GM23338 (cell line): ENCODE measurements around the gene VAPB.

Experiments
- CREB1 ChIP-seq: fragments of 250-450 bp; sonication (Bioruptor Pico); IDR thresholded peaks from 2 replicates; pipeline ENCODE4 v1.5.0; 2020; ENCODE audit warnings: low read depth, mild to moderate bottlenecking, moderate library complexity
- CTCF ChIP-seq, 2 experiments: fragments of 200-600 bp in 1 of 2; sonication (generic) in 1 of 2; conservative IDR thresholded peaks; 2 replicates each; pipeline versions ENCODE4 v1.5.1 to v1.6.1; 2016 to 2017; ENCODE audit warnings: antibody characterized with exemption in 2 of 2, low read depth in 2 of 2, mild to moderate bottlenecking in 2 of 2, moderate library complexity in 1 of 2
- EZH2 ChIP-seq: fragments of 200-600 bp; sonication (generic); IDR thresholded peaks from one replicate; pipeline ENCODE4 v1.8.0; 2017; ENCODE audit warnings: antibody characterized with exemption, mild to moderate bottlenecking, low read depth; ENCODE audit not compliant: unreplicated experiment
- EZH2phosphoT487 ChIP-seq: fragments of 200-600 bp; sonication (generic); IDR thresholded peaks from one replicate; pipeline ENCODE4 v1.8.1; 2018; ENCODE audit warnings: antibody characterized with exemption; ENCODE audit not compliant: unreplicated experiment
- JUNB ChIP-seq: IDR thresholded peaks from one replicate; pipeline ENCODE4 v1.6.1; 2016; ENCODE audit warnings: antibody characterized with exemption; ENCODE audit not compliant: unreplicated experiment
- NANOG ChIP-seq: IDR thresholded peaks from 2 replicates; pipeline ENCODE4 v1.6.1; 2016; ENCODE audit warnings: antibody characterized with exemption, borderline replicate concordance
- POLR2AphosphoS5 ChIP-seq: IDR thresholded peaks from 2 replicates; pipeline ENCODE4 v1.6.1; 2016; ENCODE audit warnings: antibody characterized with exemption, low read depth
- REST ChIP-seq: IDR thresholded peaks from one replicate; pipeline ENCODE4 v1.6.1; 2018; ENCODE audit warnings: antibody characterized with exemption; ENCODE audit not compliant: unreplicated experiment
- STAT1 ChIP-seq: IDR thresholded peaks from one replicate; pipeline ENCODE4 v1.6.1; 2016; ENCODE audit warnings: antibody characterized with exemption; ENCODE audit not compliant: unreplicated experiment
- ZNF331 ChIP-seq: fragments of 250-450 bp; sonication (Bioruptor Pico); IDR thresholded peaks from 2 replicates; pipeline ENCODE4 v1.5.0; 2020; ENCODE audit warnings: low read depth, mild to moderate bottlenecking, moderate library complexity

GRCh38 chr20:58406422-58407001 is 17.5 kb downstream of the VAPB start:
- TF ChIP-seq EZH2 (no peak), CTCF (conservative IDR thresholded peaks at IDR 0.05; ENCODE audit: low read depth in 2 of 2) (no peak), REST (no peak), ZNF331 (CRISPR knock-in tag) (no peak), POLR2AphosphoS5 (no peak), NANOG (no peak), STAT1 (no peak), EZH2phosphoT487 (no peak), JUNB (no peak), CREB1 (CRISPR knock-in tag) (no peak)
